Measurements from ENCODE around the gene AUTS2. TPM values are rescaled to one million over a fixed set of nuclear protein-coding genes. Genes with fewer than 3 reads are reported as not detected.

AUTS2 gene
- total RNA-seq, 3 donors from 2014 or later: 31.5 to 94.3 (median 81.3) TPM

DNA sequence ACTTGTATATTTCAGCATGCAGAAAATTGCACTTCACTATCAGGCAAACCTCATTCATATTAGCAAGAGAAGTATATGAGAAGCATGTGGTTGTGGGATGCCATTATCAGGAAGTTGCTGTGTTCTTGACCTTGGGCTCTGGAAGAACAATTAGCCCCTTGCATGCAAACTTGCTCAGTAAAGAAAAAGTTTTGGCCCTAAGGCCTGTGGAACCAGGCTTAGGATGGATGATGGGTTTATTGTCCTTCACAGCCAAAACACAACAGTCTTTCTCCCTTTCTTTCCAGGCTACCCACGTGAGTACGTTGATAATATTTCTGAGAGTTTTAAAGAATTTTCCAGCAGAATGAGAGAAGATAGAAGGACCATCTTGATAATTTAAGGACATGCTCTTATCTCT, 166.4 kb downstream of the AUTS2 start:
- intact Hi-C loops (cut with DNase I; ENCODE audit: low total_unique reads): no loop called here
- no peak overlapping the region for H3K4me3 ChIP-seq
- no peaks in the 10 kb centered on the region for H3K9me3 ChIP-seq
- H3K27ac ChIP-seq: no peak overlapping the region
- TF ChIP-seq, protein P1, sequence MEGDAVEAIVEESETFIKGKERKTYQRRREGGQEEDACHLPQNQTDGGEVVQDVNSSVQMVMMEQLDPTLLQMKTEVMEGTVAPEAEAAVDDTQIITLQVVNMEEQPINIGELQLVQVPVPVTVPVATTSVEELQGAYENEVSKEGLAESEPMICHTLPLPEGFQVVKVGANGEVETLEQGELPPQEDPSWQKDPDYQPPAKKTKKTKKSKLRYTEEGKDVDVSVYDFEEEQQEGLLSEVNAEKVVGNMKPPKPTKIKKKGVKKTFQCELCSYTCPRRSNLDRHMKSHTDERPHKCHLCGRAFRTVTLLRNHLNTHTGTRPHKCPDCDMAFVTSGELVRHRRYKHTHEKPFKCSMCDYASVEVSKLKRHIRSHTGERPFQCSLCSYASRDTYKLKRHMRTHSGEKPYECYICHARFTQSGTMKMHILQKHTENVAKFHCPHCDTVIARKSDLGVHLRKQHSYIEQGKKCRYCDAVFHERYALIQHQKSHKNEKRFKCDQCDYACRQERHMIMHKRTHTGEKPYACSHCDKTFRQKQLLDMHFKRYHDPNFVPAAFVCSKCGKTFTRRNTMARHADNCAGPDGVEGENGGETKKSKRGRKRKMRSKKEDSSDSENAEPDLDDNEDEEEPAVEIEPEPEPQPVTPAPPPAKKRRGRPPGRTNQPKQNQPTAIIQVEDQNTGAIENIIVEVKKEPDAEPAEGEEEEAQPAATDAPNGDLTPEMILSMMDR (IDR thresholded peaks at IDR 0.05): no peak
- TF ChIP-seq POLR2AphosphoS5 (IDR thresholded peaks at IDR 0.05) (no peak), POLR2A (IDR thresholded peaks at IDR 0.05) (no peak)
- peaks cover 0 to 9% of the 10 kb centered on the region in 2 donors for H3K4me1 ChIP-seq
- DNase-seq (ENCODE audit: low spot score in 2 of 2): no peak
- no peaks in the 10 kb centered on the region for H3K27me3 ChIP-seq
- no peaks in the 10 kb centered on the region for H3K36me3 ChIP-seq

DNA sequence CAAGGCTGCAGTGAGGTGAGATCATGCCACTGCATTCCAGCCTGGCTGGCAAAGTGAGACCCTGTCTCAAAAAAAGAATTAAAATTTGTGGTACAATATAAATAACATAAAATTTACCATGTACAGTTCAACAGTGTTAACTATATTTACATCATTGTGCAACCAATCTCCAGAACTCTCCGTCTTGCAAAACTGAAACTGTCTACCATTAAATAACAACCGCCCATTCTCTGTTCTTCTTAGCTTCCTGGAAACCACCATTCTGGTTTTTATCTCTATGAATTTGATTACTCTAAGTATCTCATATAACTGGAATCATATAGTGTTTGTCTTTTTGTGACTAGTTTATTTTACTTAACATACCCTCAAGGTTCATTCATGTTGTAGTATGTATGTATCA, 167.6 kb downstream of the AUTS2 start:
- Histone ChIP-seq H3K4me3 (no peak overlapping the region), H3K4me1 (peaks cover 0 to 9% of the 10 kb centered on the region in 2 donors), H3K27me3 (no peaks in the 10 kb centered on the region), H3K9me3 (no peaks in the 10 kb centered on the region), H3K27ac (no peak overlapping the region), H3K36me3 (no peaks in the 10 kb centered on the region)
- DNase-seq (ENCODE audit: low spot score in 2 of 2): no peak
- intact Hi-C loops (cut with DNase I; ENCODE audit: low total_unique reads): no loop called here
- no peak for TF ChIP-seq POLR2A (IDR thresholded peaks at IDR 0.05)
- TF ChIP-seq, protein P1 (IDR thresholded peaks at IDR 0.05): no peak
- no peak for TF ChIP-seq POLR2AphosphoS5 (IDR thresholded peaks at IDR 0.05)

DNA sequence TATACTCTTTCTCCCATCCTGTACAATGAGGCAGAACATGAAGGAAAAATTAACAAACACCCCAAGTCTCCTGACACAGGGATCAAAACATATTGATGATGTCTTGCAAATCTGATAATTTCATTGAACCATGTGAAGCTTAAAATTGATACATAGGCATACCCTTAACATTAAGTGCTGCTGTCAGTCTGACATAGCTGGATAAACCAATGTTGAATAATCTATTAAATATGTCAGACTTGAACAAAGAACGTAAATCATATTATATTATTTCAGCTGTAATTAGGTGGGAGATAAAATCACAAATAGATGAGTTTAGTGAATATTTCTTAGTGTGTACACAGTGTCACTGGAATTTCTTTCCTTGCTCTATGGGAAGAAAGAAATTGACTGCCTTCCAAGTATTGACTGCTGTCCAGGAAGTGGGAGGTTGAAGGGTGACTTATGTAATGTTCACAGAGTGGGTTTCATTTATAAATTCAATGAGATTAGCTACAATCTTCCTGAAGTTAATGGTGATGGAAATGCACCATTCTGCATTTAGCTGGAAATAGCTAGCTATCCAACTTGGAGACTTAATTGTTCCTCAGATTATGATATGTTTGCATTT, 170.8 kb downstream of the AUTS2 start:
- no peak overlapping the region for H3K4me3 ChIP-seq
- TF ChIP-seq POLR2A (IDR thresholded peaks at IDR 0.05): no peak
- no peak for TF ChIP-seq POLR2AphosphoS5 (IDR thresholded peaks at IDR 0.05)
- TF ChIP-seq, protein P1 (IDR thresholded peaks at IDR 0.05): no peak
- intact Hi-C loops (cut with DNase I; ENCODE audit: low total_unique reads): no loop called here
- H3K4me1 ChIP-seq: peaks cover 0 to 9% of the 10 kb centered on the region in 2 donors
- no peak overlapping the region for H3K27ac ChIP-seq
- H3K27me3 ChIP-seq: no peaks in the 10 kb centered on the region
- no peaks in the 10 kb centered on the region for H3K9me3 ChIP-seq
- H3K36me3 ChIP-seq: no peaks in the 10 kb centered on the region
- no peak for DNase-seq (ENCODE audit: low spot score in 2 of 2)

DNA sequence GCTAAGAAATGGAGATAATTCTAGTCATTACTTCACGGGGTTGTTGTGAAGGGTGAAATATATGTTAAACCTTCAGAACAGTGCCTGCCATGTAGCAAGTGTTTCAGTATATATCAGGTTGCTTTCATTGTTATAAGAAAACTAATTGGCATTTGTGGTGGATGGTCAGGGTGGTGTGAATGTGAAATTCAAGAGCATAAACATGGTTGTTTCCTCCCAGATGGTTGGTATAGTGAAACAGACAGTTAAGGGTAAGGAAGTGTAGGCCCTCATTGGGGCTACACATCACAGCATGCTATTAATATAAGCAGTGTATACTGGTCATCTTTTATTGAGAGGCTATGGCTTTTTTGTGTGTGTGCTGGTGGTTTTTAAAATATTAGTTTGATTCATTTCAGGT, 171.6 kb downstream of the AUTS2 start:
- intact Hi-C loops (cut with DNase I; ENCODE audit: low total_unique reads): no loop called here
- Histone ChIP-seq H3K27me3 (no peaks in the 10 kb centered on the region), H3K27ac (no peak overlapping the region), H3K36me3 (no peaks in the 10 kb centered on the region), H3K4me3 (no peak overlapping the region), H3K9me3 (no peaks in the 10 kb centered on the region), H3K4me1 (peaks cover 0 to 9% of the 10 kb centered on the region in 2 donors)
- TF ChIP-seq POLR2AphosphoS5 (IDR thresholded peaks at IDR 0.05): no peak
- TF ChIP-seq, protein P1 (IDR thresholded peaks at IDR 0.05): no peak
- no peak for DNase-seq (ENCODE audit: low spot score in 2 of 2)

DNA sequence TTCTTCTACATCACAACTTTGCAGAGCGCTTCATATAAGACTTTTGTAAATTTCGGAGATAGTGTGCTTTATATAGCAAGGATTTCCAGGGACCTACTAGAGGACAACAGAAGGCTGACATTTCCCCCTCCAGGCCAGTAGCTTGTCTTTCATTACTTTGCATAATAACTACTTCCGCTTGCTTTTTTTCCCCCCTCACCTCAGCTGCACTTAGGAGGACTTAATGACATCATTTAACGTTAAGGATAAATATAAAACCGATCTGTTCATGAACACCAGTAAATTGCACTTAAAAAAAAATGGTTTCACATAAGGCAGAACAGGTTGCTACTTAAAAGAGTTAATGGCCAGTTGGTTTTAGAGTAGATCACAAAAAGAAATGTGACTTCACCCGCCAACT, 172.3 kb downstream of the AUTS2 start:
- intact Hi-C loops (cut with DNase I; ENCODE audit: low total_unique reads): no loop called here
- TF ChIP-seq POLR2AphosphoS5 (IDR thresholded peaks at IDR 0.05) (no peak), POLR2A (IDR thresholded peaks at IDR 0.05) (no peak)
- TF ChIP-seq, protein P1 (IDR thresholded peaks at IDR 0.05): no peak
- H3K4me3 ChIP-seq: no peak overlapping the region

More for the DNA sequence above, 172.3 kb downstream of the AUTS2 start:
- no peaks in the 10 kb centered on the region for H3K27me3 ChIP-seq
- DNase-seq (ENCODE audit: low spot score in 2 of 2): no peak
- no peak overlapping the region for H3K27ac ChIP-seq
- H3K4me1 ChIP-seq: peaks cover 0 to 9% of the 10 kb centered on the region in 2 donors
- no peaks in the 10 kb centered on the region for H3K9me3 ChIP-seq
- H3K36me3 ChIP-seq: no peaks in the 10 kb centered on the region

Measured in breast epithelium (tissue), 4 donors.